DND-41 (cell line): ENCODE data around the gene FRAT1.
"Not testable (repeated sequence)": the region's sequence is repeated elsewhere in the genome, so short reads cannot be mapped to it uniquely, and the experiment has no call there.

Experiments
- ATAC-seq: fragments of 200-7000 bp; cut with Tn5 transposase; 3 replicates; pipeline ENCODE4 v1.9.1; 2021; ENCODE audit warnings: low read depth; ENCODE audit not compliant: insufficient read depth
- DNase-seq: peaks from one replicate; pipeline ENCODE4 v3.0.0-alpha.2; 2020
- H2AFZ ChIP-seq: 2 replicates; pipeline ENCODE4 v1.6.0; 2012; ENCODE audit warnings: low read depth, low read length
- H3K27ac ChIP-seq: 2 replicates; pipeline ENCODE4 v1.5.1; 2012; ENCODE audit warnings: low read length, inconsistent platforms
- H3K27me3 ChIP-seq: fragments of 200-600 bp; sonication (generic); 2 replicates; pipeline ENCODE4 v1.6.0; 2012; ENCODE audit warnings: low read length, mild to moderate bottlenecking, inconsistent platforms; ENCODE audit not compliant: insufficient read depth, poor library complexity
- H3K36me3 ChIP-seq: 2 replicates; pipeline ENCODE4 v1.5.1; 2012; ENCODE audit warnings: low read length, inconsistent platforms; ENCODE audit not compliant: insufficient read depth
- H3K4me1 ChIP-seq: 2 replicates; pipeline ENCODE4 v1.5.1; 2012; ENCODE audit warnings: mild to moderate bottlenecking, low read length; ENCODE audit not compliant: insufficient read depth
- H3K4me2 ChIP-seq: 2 replicates; pipeline ENCODE4 v1.6.0; 2012; ENCODE audit warnings: mild to moderate bottlenecking, moderate library complexity, low read length, inconsistent platforms; ENCODE audit not compliant: insufficient read depth
- H3K4me3 ChIP-seq, 2 experiments: fragments of 200-600 bp in 1 of 2; shearing (Covaris generic) in 1 of 2; 2 replicates each; pipeline ENCODE4 v1.5.1; 2012 to 2016; ENCODE audit warnings: inconsistent platforms in 2 of 2, low read length in 2 of 2, mild to moderate bottlenecking in 2 of 2, low read depth in 1 of 2, moderate library complexity in 1 of 2
- H3K79me2 ChIP-seq: 2 replicates; pipeline ENCODE4 v1.6.0; 2012; ENCODE audit warnings: low read length, inconsistent platforms; ENCODE audit not compliant: insufficient read depth
- H3K9ac ChIP-seq: 2 replicates; pipeline ENCODE4 v1.6.0; 2012; ENCODE audit warnings: low read depth, mild to moderate bottlenecking, inconsistent platforms, low read length, moderate library complexity
- H3K9me3 ChIP-seq: 2 replicates; pipeline ENCODE4 v1.5.1; 2012; ENCODE audit warnings: low read length, moderate library complexity, mild to moderate bottlenecking, inconsistent platforms; ENCODE audit not compliant: insufficient read depth, severe bottlenecking
- H4K20me1 ChIP-seq: 2 replicates; pipeline ENCODE4 v1.6.0; 2012; ENCODE audit warnings: low read length; ENCODE audit not compliant: insufficient read depth
- CTCF ChIP-seq: IDR thresholded peaks from 2 replicates; pipeline ENCODE4 v1.5.1; 2012; ENCODE audit warnings: borderline replicate concordance, low read length, moderate library complexity, mild to moderate bottlenecking; ENCODE audit not compliant: poor library complexity, severe bottlenecking; ENCODE audit errors: extremely low read depth
- EZH2 ChIP-seq: IDR thresholded peaks from 3 replicates; pipeline ENCODE4 v1.6.1; 2012; ENCODE audit warnings: borderline replicate concordance, low read depth, mild to moderate bottlenecking, moderate library complexity, low read length, inconsistent platforms; ENCODE audit not compliant: severe bottlenecking

FRAT1 gene

GRCh38 chr10:97279121-97279815 is 39.8 kb upstream of the FRAT1 start:
- Histone ChIP-seq H4K20me1 (peaks cover 38% of the 10 kb centered on the region; the same call in 1 of the 2 replicates), H3K9ac (no peak overlapping the region), H3K4me2 (no peak overlapping the region), H3K4me1 (peaks cover 16% of the 10 kb centered on the region; the same call in 1 of the 2 replicates), H3K79me2 (peaks cover 74% of the 10 kb centered on the region), H3K9me3 (no peaks in the 10 kb centered on the region), H3K27me3 (no peaks in the 10 kb centered on the region), H2AFZ (no peak overlapping the region), H3K27ac (no peak overlapping the region), H3K4me3 (no peak overlapping the region), H3K36me3 (no peaks in the 10 kb centered on the region)
- no peak for TF ChIP-seq EZH2
- TF ChIP-seq CTCF: no peak
- ATAC-seq (no peak), DNase-seq (no peak)

- H2AFZ ChIP-seq: no peak overlapping the region
- TF ChIP-seq EZH2 (no peak), CTCF (no peak)
- H3K36me3 ChIP-seq: no peaks in the 10 kb centered on the region
- H3K27ac ChIP-seq: no peak overlapping the region
- no peaks in the 10 kb centered on the region for H3K27me3 ChIP-seq
- H3K4me1 ChIP-seq: peaks cover 16% of the 10 kb centered on the region; the same call in 1 of the 2 replicates
- H3K79me2 ChIP-seq: peaks cover 81% of the 10 kb centered on the region
- no peak overlapping the region for H3K4me3 ChIP-seq
- ATAC-seq (no peak), DNase-seq (no peak)
- H3K9ac ChIP-seq: no peak overlapping the region
- H4K20me1 ChIP-seq: peaks cover 38% of the 10 kb centered on the region; the same call in 1 of the 2 replicates
- no peak overlapping the region for H3K4me2 ChIP-seq
- H3K9me3 ChIP-seq: no peaks in the 10 kb centered on the region
These were observed 38.3 kb upstream of the FRAT1 start for GRCh38 chr10:97280783-97281182.

GRCh38 chr10:97290076-97290475 is 29.0 kb upstream of the FRAT1 start:
- H3K9ac ChIP-seq, H3K27ac ChIP-seq, H3K4me3 ChIP-seq, H4K20me1 ChIP-seq, DNase-seq, H3K27me3 ChIP-seq, ATAC-seq, H3K9me3 ChIP-seq, H2AFZ ChIP-seq: not testable (repeated sequence)
- peak overlapping the region; percentile 71; the same call in 1 of the 2 replicates for H3K4me2 ChIP-seq
- peaks cover 68% of the 10 kb centered on the region for H3K79me2 ChIP-seq
- H3K4me1 ChIP-seq: peaks cover 25% of the 10 kb centered on the region
- H3K36me3 ChIP-seq: peaks cover 19% of the 10 kb centered on the region

- not testable (repeated sequence) for H3K9me3 ChIP-seq, H4K20me1 ChIP-seq, H3K27me3 ChIP-seq, DNase-seq, H2AFZ ChIP-seq, ATAC-seq, H3K27ac ChIP-seq
- H3K4me1 ChIP-seq: peaks cover 25% of the 10 kb centered on the region
- peaks cover 19% of the 10 kb centered on the region for H3K36me3 ChIP-seq
- peak overlapping the region; percentile 71 for H3K4me2 ChIP-seq
- H3K4me3 ChIP-seq: peak overlapping the region; percentile 58 to 79; a peak in 2 of 4 replicates
- peak overlapping the region; percentile 90 for H3K9ac ChIP-seq
- peaks cover 62% of the 10 kb centered on the region for H3K79me2 ChIP-seq
These were observed 28.3 kb upstream of the FRAT1 start for GRCh38 chr10:97290576-97291356.
